ENCODE measurements around the gene SDSL.

The SDSL gene

GRCh38 chr12:113462998-113463745 lies 41.0 kb downstream of the SDSL start:
- H3K27ac ChIP-seq: no peak overlapping the region
- TF ChIP-seq CTCF (conservative IDR thresholded peaks at IDR 0.05): no peak
- no peak for TF ChIP-seq ZFX (IDR thresholded peaks at IDR 0.05)

GRCh38 chr12:113463746-113464451 lies 41.7 kb downstream of the SDSL start:
- TF ChIP-seq ZFX (IDR thresholded peaks at IDR 0.05) (no peak), CTCF (conservative IDR thresholded peaks at IDR 0.05) (no peak)
- no peak overlapping the region for H3K27ac ChIP-seq

GRCh38 chr12:113464452-113464775 lies 42.2 kb downstream of the SDSL start:
- no peak overlapping the region for H3K27ac ChIP-seq
- TF ChIP-seq CTCF (conservative IDR thresholded peaks at IDR 0.05) (no peak), ZFX (IDR thresholded peaks at IDR 0.05) (no peak)

GRCh38 chr12:113464852-113465719 lies 42.9 kb downstream of the SDSL start:
- TF ChIP-seq CTCF (conservative IDR thresholded peaks at IDR 0.05) (no peak), ZFX (IDR thresholded peaks at IDR 0.05) (no peak)
- no peak overlapping the region for H3K27ac ChIP-seq

GRCh38 chr12:113465808-113466453 lies 43.8 kb downstream of the SDSL start:
- no peak overlapping the region for H3K27ac ChIP-seq
- TF ChIP-seq CTCF (conservative IDR thresholded peaks at IDR 0.05) (no peak), ZFX (IDR thresholded peaks at IDR 0.05) (no peak)

- TF ChIP-seq CTCF (conservative IDR thresholded peaks at IDR 0.05) (no peak), ZFX (IDR thresholded peaks at IDR 0.05) (no peak)
These were observed 44.4 kb downstream of the SDSL start for GRCh38 chr12:113466454-113467141.

More at GRCh38 chr12:113466454-113467141, 44.4 kb downstream of the SDSL start:
- no peak overlapping the region for H3K27ac ChIP-seq
